Glomerular visceral epithelial cell (primary cell): Measurements from ENCODE around the gene CPED1.
"Not testable (repeated sequence)": the region's sequence is repeated elsewhere in the genome, so short reads cannot be mapped to it uniquely, and the experiment has no call there.

Experiments used
- DNase-seq: peaks from one replicate; pipeline ENCODE4 v3.0.0-alpha.2; 2016; ENCODE audit errors: extremely low spot score

CPED1 gene

GRCh38 chr7:121280656-121281055, 292.1 kb downstream of the CPED1 start:
- no peak for DNase-seq

DNA sequence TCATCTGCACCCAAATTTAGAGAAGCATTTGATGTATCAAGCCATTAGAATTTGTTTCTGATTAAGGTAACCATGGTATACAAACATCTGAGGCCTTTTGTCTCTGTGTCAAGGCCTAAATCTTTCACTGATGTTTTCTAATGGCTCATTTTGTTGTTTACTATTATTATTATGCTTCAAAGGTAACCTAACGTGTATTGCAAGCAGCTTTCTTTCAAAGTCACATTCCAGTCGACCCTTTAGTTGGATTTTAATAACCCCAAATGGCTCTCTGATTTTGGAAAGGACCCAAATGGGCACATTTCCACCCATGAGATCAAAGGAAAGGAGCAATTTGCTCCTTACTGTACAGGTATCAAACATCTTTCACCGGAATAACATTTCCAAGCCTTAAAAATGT, 293.6 kb downstream of the CPED1 start:
- no peak for DNase-seq

- DNase-seq = no peak
Observed at GRCh38 chr7:121285066-121285667, 296.7 kb downstream of the CPED1 start.

GRCh38 chr7:121286186-121286585, 297.7 kb downstream of the CPED1 start:
- DNase-seq = no peak

- no peak for DNase-seq
Observed at GRCh38 chr7:121286742-121287734, 298.5 kb downstream of the CPED1 start.

DNA sequence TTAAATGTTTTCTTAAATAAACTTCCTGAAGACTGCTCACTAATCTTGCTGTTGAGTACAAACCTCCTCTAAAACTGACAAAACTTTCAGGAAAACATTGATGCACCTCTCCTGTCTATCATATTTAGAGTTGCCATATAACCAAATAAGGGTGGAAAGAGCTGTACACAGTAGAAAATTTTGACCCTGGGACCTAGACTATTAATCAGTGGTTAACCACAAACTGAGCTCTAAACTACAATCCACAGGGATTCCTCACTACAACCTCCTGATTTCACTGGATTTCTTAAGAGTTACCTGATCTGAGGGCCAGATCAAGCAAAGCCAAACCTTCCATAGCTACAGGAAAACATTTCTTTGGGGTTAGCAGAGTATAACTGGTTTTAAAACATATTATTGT, 300.4 kb downstream of the CPED1 start:
- peak; percentile 63 for DNase-seq

GRCh38 chr7:121289930-121290329, 301.4 kb downstream of the CPED1 start:
- not testable (repeated sequence) for DNase-seq

DNA sequence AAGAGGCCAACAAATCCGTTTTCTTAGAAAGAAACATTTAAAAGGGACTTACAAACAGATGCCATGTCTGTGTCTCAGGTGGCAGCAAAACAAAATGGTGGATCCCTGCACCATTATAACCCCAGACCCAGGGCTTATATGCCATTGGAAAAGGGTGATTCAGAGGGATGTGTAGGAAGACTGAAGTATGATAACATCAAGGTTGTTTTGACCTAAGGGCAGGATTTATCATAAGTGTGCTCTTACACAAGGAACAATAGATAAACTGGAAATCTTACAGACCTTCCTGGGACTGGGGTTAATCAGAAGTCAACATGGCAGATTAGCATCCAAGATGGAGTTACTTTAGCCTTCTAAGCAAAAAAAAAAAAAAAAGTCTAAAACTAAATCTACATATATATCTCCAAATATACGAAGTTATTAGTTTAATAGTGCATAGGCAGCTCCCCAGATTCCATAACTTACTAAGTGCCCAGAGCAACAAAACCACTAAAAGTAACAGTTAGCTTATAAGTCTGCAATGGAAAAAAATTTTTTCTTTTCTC, 306.0 kb downstream of the CPED1 start:
- no peak for DNase-seq

DNA sequence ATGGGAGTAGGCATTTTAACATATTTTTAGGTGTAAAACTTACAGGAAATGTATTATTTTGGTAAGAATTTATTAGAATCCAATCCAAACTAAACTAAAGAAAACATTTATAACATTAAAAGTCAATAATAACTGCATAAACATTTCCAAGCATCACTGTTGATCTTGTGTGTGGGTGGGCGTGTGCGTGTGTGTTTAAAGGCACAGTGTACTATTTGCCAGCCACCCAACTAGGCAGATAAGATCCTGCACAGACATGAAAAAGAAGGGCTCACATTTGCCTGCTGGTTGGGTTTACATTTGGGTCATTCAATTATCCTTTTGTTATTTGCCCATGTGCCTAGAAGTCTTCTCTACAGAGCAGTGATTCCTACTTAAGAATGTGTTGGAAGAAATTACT, 309.3 kb downstream of the CPED1 start:
- DNase-seq = no peak

DNA sequence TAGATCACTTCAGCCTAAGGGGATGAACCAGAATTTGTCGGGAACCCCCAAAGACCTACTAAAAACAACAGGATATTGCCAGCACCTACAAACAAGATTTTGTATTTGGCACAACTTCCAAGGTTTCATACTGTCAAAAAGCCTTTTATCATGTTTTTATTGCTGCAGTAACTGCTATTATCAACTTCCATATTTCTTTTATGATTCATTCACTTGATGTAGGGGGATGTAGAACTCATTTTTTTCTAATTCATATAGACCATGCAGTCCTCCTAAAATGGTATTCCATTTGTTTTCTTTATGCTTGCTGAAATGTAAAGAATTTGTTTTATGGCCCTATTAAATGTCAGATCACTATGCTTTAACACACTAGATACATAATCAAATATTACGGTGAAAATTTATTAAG, 310.3 kb downstream of the CPED1 start:
- no peak for DNase-seq

- DNase-seq = no peak
Observed at GRCh38 chr7:121300685-121301420, 312.3 kb downstream of the CPED1 start.

DNA sequence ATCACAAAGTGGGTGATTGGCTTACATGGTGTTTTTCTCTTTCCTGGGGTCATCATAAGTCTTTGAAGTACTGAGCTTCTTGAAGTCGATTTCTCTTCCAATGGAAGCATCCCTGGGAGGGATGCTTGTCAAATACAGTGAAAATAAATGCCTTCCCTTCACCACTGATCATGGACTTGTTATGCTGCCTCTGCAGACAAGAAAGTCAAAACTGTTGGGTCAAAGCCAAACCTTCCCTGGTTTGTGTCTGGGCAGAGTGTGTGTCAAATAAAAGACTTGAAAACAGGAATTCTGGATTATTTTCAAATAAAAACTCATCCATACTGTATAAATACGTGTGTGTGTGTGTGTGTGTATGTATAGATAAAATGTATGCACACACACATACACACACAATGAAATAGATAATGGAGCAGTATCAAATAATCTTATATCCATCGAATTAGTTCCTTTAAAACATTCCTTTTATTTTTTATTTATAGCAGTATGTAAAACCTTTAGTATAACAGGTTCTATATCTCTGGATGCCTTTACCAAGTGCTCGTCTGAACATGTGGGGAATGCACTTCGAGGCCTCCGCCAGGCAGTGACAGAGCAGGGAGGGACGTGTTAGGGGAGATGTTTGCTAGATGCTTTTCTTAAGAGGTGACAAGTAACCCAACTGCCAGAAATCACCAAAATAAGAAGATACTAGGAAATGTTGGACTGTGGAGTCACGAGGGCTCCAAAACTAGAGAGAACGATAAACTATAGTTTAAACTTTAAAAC, 313.1 kb downstream of the CPED1 start:
- no peak for DNase-seq

- no peak for DNase-seq
Observed at GRCh38 chr7:121302214-121302745, 313.8 kb downstream of the CPED1 start.

DNA sequence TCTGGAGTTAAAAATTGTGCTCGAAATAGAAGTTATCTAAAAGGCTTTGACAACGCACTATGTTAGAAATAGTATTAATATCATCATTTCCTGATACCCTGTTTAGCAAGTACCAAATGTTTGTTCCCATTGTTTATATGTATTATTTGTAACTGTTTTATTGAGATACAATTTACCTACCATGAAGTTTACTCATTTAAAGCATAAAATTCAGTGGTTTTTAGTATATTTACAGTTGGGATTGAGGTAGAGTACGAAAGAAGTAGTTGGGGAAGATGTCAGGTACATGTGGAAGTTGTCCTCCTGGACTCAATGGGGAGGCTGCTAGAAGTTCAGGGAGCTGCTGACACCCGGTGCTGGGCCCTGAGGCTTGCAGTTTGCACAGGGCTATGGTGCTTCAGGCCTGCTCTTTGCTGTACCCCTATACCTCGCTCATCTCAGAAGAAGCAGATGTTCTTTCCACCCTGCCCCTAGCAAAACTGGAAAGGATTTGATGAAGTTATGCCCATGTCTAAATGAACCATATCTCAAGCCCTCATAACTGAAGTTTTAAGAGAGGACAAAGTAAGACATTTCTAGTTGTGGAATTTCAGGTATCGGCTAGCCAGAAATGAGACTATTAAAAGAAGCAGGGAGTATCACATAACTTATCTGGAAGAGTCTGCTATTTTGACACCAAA, 315.1 kb downstream of the CPED1 start:
- no peak for DNase-seq

- DNase-seq = no peak
Observed at GRCh38 chr7:121304102-121304658, 315.7 kb downstream of the CPED1 start.

- DNase-seq = no peak
Observed at GRCh38 chr7:121305109-121305508, 316.6 kb downstream of the CPED1 start.

- no peak for DNase-seq
Observed at GRCh38 chr7:121306565-121306964, 318.1 kb downstream of the CPED1 start.

- no peak for DNase-seq
Observed at GRCh38 chr7:121307021-121307574, 318.6 kb downstream of the CPED1 start.

DNA sequence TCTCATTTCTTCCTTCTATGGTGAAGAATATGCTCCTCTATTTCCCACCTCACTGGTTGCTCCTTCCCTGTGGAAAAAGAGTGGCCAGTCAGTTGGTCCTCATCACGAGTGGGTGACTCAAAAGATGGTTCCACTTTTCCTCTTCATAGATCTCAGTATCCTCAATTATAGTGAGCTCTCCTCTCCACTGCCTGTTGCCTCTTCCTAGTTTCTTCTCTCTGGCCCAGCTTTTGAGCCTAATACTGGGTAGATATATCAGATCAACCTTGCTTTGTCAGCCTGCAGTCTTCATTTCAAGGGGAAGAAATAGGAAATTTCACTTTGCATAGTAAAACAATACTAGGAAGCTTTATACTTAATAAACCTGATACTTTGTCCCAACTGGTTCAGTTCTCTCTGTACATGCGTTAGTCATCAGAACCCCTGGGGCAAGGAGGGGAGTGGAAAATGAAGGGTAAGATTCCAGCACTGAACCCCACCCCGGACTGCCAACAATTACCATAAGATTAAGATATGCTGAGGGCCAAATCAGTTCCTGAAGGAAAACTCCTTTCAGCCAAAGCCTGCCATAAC, 324.8 kb downstream of the CPED1 start:
- no peak for DNase-seq
